Peyer's patch (tissue), 4 donors: Measurements from ENCODE around the gene COX7B2. TPM values are rescaled to one million over a fixed set of nuclear protein-coding genes. Genes with fewer than 3 reads are reported as not detected.

Experiments used
- DNase-seq, 3 donors: peaks; one replicate each; pipeline ENCODE4 v3.0.0-alpha.2; 2017 to 2019
- H3K27ac ChIP-seq, 4 donors: fragments of 200-600 bp; sonication (generic); one replicate each; pipeline ENCODE4 v1.5.1; 2016 to 2019
- H3K27me3 ChIP-seq, 2 donors: fragments of 200-600 bp; sonication (generic); one replicate each; pipeline ENCODE4 v1.5.1; 2019
- H3K36me3 ChIP-seq, 3 donors: fragments of 200-600 bp; sonication (generic); one replicate each; pipeline ENCODE4 v1.5.1; 2016 to 2019
- H3K4me1 ChIP-seq, 4 donors: fragments of 200-600 bp; sonication (generic); one replicate each; pipeline ENCODE4 v1.5.1; 2016 to 2019
- H3K4me3 ChIP-seq, 4 donors: fragments of 200-600 bp; sonication (generic); 1 replicate in 3 of 4; 2 replicates in 1 of 4; pipeline ENCODE4 v1.5.1; 2016 to 2019; ENCODE audit warnings: mild to moderate bottlenecking in 1 of 4
- H3K9me3 ChIP-seq, 4 donors: fragments of 200-600 bp; sonication (generic); one replicate each; pipeline ENCODE4 v1.5.1; 2016 to 2019; ENCODE audit warnings: mild to moderate bottlenecking in 1 of 4
- CTCF ChIP-seq, 6 experiments: fragments of 450-650 bp in 4 of 6; fragments of 200-600 bp in 2 of 6; sonication (generic) in 1 of 6; IDR thresholded peaks; one replicate each; pipeline ENCODE4 v1.5.1; 2017 to 2019; ENCODE audit warnings: antibody characterized with exemption in 6 of 6, mild to moderate bottlenecking in 3 of 6, moderate library complexity in 1 of 6
- POLR2A ChIP-seq, 2 donors: fragments of 450-650 bp; IDR thresholded peaks; one replicate each; pipeline ENCODE4 v1.5.1; 2017; ENCODE audit warnings: antibody characterized with exemption in 2 of 2, mild to moderate bottlenecking in 2 of 2, moderate library complexity in 2 of 2
- total RNA-seq, 4 donors: library from RNA; depleted of rRNA; stranded (reverse); fragments of >200 nt; gene quantifications; one replicate each; pipeline ENCODE4 v1.1.0, GENCODE V29; 2016

Gene COX7B2
- total RNA-seq, 4 donors from 2014 or later = not detected

- DNase-seq = no peak
- Histone ChIP-seq H3K27ac (no peak overlapping the region), H3K9me3 (no peaks in the 10 kb centered on the region), H3K4me1 (no peaks in the 10 kb centered on the region), H3K36me3 (no peaks in the 10 kb centered on the region), H3K27me3 (no peaks in the 10 kb centered on the region), H3K4me3 (no peak overlapping the region)
- TF ChIP-seq POLR2A (IDR thresholded peaks at IDR 0.05) (no peak), CTCF (IDR thresholded peaks at IDR 0.05) (peak in 1 of 6 experiments; percentile 22)
Observed at GRCh38 chr4:46937493-46937892, 28.4 kb upstream of the COX7B2 start.

GRCh38 chr4:46934726-46935125 is 25.7 kb upstream of the COX7B2 start:
- Histone ChIP-seq H3K27me3 (no peaks in the 10 kb centered on the region), H3K36me3 (no peaks in the 10 kb centered on the region), H3K9me3 (no peaks in the 10 kb centered on the region), H3K4me3 (no peak overlapping the region), H3K27ac (no peak overlapping the region), H3K4me1 (peaks cover 0 to 9% (median 0%) of the 10 kb centered on the region in 4 donors)
- TF ChIP-seq CTCF (IDR thresholded peaks at IDR 0.05) (no peak), POLR2A (IDR thresholded peaks at IDR 0.05) (no peak)
- DNase-seq = peak in 1 of 3 donors; percentile 64

DNA sequence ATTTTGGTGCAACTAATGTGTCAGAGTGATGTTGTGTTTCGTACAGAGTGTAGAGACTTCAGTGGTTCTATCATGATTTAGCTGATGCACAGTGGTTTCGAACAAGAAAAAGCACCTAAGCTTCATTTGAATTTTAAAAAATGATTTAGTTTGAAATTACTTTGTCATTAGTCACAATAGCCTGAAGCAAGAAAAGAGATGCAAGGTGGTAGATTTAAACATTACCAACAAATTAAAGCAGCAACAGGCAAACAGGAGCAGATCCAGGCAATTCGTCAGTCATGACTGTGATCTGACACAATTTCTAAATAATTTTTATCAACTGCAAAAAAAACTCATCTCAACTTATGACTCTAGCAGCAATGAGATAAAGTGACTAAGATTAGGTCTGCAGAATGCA is 24.6 kb upstream of the COX7B2 start:
- H3K4me3 ChIP-seq = no peak overlapping the region
- H3K9me3 ChIP-seq = no peaks in the 10 kb centered on the region
- peaks cover 0 to 9% (median 0%) of the 10 kb centered on the region in 4 donors for H3K4me1 ChIP-seq
- H3K27me3 ChIP-seq = no peaks in the 10 kb centered on the region
- H3K36me3 ChIP-seq = no peaks in the 10 kb centered on the region
- DNase-seq = no peak
- H3K27ac ChIP-seq = no peak overlapping the region
- TF ChIP-seq CTCF (IDR thresholded peaks at IDR 0.05) = no peak

- no peaks in the 10 kb centered on the region for H3K36me3 ChIP-seq
- DNase-seq = peak in 1 of 3 donors; percentile 71
- H3K4me3 ChIP-seq = no peak overlapping the region
- no peaks in the 10 kb centered on the region for H3K27me3 ChIP-seq
- no peak overlapping the region for H3K27ac ChIP-seq
- TF ChIP-seq POLR2A (IDR thresholded peaks at IDR 0.05) (no peak), CTCF (IDR thresholded peaks at IDR 0.05) (peak in 4 of 6 experiments; percentile 11 to 58 (median 49))
- peaks cover 0 to 9% (median 0%) of the 10 kb centered on the region in 4 donors for H3K4me1 ChIP-seq
- no peaks in the 10 kb centered on the region for H3K9me3 ChIP-seq
Observed at GRCh38 chr4:46931981-46932380, 22.9 kb upstream of the COX7B2 start.

DNA sequence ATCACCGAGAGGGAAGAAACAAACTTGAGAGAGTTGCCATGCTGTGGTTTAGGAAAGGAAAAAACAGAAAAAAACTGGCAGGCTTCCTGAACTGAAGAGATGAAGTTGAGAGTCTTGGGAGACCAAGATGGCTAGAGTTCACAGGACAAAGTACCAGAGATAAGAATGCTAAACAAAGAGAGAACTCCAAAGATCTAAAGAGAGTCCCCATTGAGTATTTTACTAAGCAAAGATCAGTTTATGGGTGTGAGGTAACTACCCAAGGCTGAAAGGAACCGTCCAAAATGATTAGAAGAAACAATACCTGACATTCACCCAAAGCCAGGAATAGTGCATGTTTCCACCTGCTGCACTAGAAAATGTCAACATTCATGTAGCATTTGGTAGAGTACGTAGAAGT is 21.8 kb upstream of the COX7B2 start:
- Histone ChIP-seq H3K27ac (no peak overlapping the region), H3K36me3 (no peaks in the 10 kb centered on the region), H3K9me3 (no peaks in the 10 kb centered on the region), H3K4me3 (no peak overlapping the region), H3K27me3 (no peaks in the 10 kb centered on the region), H3K4me1 (peaks cover 0 to 9% (median 0%) of the 10 kb centered on the region in 4 donors)
- no peak for TF ChIP-seq CTCF (IDR thresholded peaks at IDR 0.05)
- TF ChIP-seq POLR2A (IDR thresholded peaks at IDR 0.05) = no peak
- no peak for DNase-seq

DNA sequence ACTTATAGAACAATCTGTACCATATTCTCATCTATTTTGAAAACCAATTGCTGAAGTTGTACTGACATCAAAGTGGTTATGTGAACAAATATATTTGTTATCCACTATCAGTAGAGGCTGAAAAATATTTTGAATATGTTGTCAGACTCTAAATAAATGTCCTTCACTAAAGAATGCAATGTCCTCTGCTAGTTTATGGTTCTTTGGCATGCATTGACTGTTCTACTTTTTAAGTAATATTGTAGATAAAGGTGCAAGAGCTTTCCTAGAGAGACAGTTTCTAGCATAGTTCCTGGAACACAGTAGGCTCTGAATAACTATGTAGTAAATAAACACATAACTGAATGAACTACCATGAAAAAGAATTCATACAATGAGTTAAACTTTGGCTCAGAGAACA is 18.2 kb upstream of the COX7B2 start:
- no peaks in the 10 kb centered on the region for H3K9me3 ChIP-seq
- no peak for TF ChIP-seq CTCF (IDR thresholded peaks at IDR 0.05)
- TF ChIP-seq POLR2A (IDR thresholded peaks at IDR 0.05) = no peak
- H3K4me3 ChIP-seq = no peak overlapping the region
- H3K4me1 ChIP-seq = peaks cover 0 to 9% (median 0%) of the 10 kb centered on the region in 4 donors
- no peaks in the 10 kb centered on the region for H3K36me3 ChIP-seq
- DNase-seq = no peak
- H3K27ac ChIP-seq = no peak overlapping the region
- H3K27me3 ChIP-seq = no peaks in the 10 kb centered on the region
